Adrenal gland (tissue), 5 donors: ENCODE data around the gene GSAP.
"Not testable (repeated sequence)": the region's sequence is repeated elsewhere in the genome, so short reads cannot be mapped to it uniquely, and the experiment has no call there.

Experiments used
- CTCF ChIP-seq, 6 experiments: fragments of 450-650 bp in 4 of 6; fragments of 200-600 bp in 2 of 6; sonication (generic) in 1 of 6; IDR thresholded peaks; 1 replicate in 5 of 6; 2 replicates in 1 of 6; pipeline versions ENCODE4 v1.5.1 to v1.8.0; 2016 to 2021; ENCODE audit warnings: antibody characterized with exemption in 6 of 6, mild to moderate bottlenecking in 2 of 6, moderate library complexity in 1 of 6
- POLR2A ChIP-seq, 2 donors: fragments of 450-650 bp; IDR thresholded peaks; one replicate each; pipeline ENCODE4 v1.6.1; 2017; ENCODE audit warnings: antibody characterized with exemption in 2 of 2, mild to moderate bottlenecking in 2 of 2, moderate library complexity in 1 of 2
- donor health status: DM: no; HTN: no; CAD: no.

- not testable (repeated sequence) for TF ChIP-seq CTCF, POLR2A (IDR thresholded peaks at IDR 0.05)
These were observed 140.5 kb downstream of the GSAP start for GRCh38 chr7:77275663-77276062.
